Liver (tissue), 9 donors: ENCODE results near the gene CDK19. TPM values are rescaled to one million over a fixed set of nuclear protein-coding genes. Genes with fewer than 3 reads are reported as not detected.

ENCODE experiments used
- DNase-seq: peaks from one replicate; pipeline ENCODE4 v3.0.0-alpha.2; 2017; ENCODE audit warnings: low spot score
- H3K27ac ChIP-seq, 2 donors: one replicate each; pipeline ENCODE4 v1.7.0; 2013; ENCODE audit warnings: inconsistent platforms in 2 of 2, low read length in 2 of 2, control low read depth in 1 of 2, low read depth in 1 of 2, mild to moderate bottlenecking in 1 of 2
- H3K27me3 ChIP-seq, 4 donors: one replicate each; pipeline versions ENCODE4 v1.6.1 to v1.7.0; 2013; ENCODE audit warnings: low read length in 3 of 4, inconsistent platforms in 1 of 4, mild to moderate bottlenecking in 1 of 4, moderate library complexity in 1 of 4; ENCODE audit not compliant: control insufficient read depth in 4 of 4, insufficient read depth in 4 of 4
- H3K36me3 ChIP-seq, 4 donors: one replicate each; pipeline versions ENCODE4 v1.6.1 to v1.7.0; 2013; ENCODE audit warnings: low read length in 3 of 4, mild to moderate bottlenecking in 3 of 4, low read depth in 1 of 4, moderate library complexity in 1 of 4; ENCODE audit not compliant: control insufficient read depth in 4 of 4, insufficient read depth in 3 of 4
- H3K4me1 ChIP-seq, 4 donors: one replicate each; pipeline versions ENCODE4 v1.6.1 to v1.7.0; 2013; ENCODE audit warnings: low read length in 3 of 4, mild to moderate bottlenecking in 3 of 4, moderate library complexity in 1 of 4; ENCODE audit not compliant: control insufficient read depth in 4 of 4, insufficient read depth in 4 of 4
- H3K4me3 ChIP-seq, 3 donors: one replicate each; pipeline versions ENCODE4 v1.6.1 to v1.7.0; 2013; ENCODE audit warnings: low read length in 3 of 3, control low read depth in 1 of 3, low read depth in 1 of 3, mild to moderate bottlenecking in 1 of 3
- H3K9ac ChIP-seq, 2 donors: one replicate each; pipeline ENCODE4 v1.7.0; 2013; ENCODE audit warnings: low read length in 2 of 2, mild to moderate bottlenecking in 2 of 2, moderate library complexity in 2 of 2, control low read depth in 1 of 2, low read depth in 1 of 2
- H3K9me3 ChIP-seq, 4 donors: one replicate each; pipeline versions ENCODE4 v1.6.1 to v1.7.0; 2013; ENCODE audit warnings: low read length in 3 of 4; ENCODE audit not compliant: control insufficient read depth in 4 of 4
- ATF3 ChIP-seq: IDR thresholded peaks from 2 replicates; pipeline ENCODE4 v1.6.1; 2016; ENCODE audit warnings: antibody characterized with exemption
- CTCF ChIP-seq: fragments of 150-350 bp; IDR thresholded peaks from 2 replicates; pipeline ENCODE4 v1.5.1; 2017; ENCODE audit warnings: improper control_type of control experiment, low read depth, low read length; ENCODE audit not compliant: missing input control
- EGR1 ChIP-seq, 2 donors: IDR thresholded peaks; 2 replicates each; pipeline ENCODE4 v1.6.1; 2016 to 2018; ENCODE audit warnings: antibody characterized with exemption in 2 of 2, low read depth in 2 of 2
- FOXA1 ChIP-seq: IDR thresholded peaks from 2 replicates; pipeline ENCODE4 v1.6.1; 2016; ENCODE audit warnings: antibody characterized with exemption
- FOXA2 ChIP-seq: IDR thresholded peaks from 2 replicates; pipeline ENCODE4 v1.6.1; 2016; ENCODE audit warnings: antibody characterized with exemption
- GABPA ChIP-seq, 2 donors: IDR thresholded peaks in 1 of 2; conservative IDR thresholded peaks in 1 of 2; 2 replicates each; pipeline ENCODE4 v1.6.1; 2016; ENCODE audit warnings: antibody characterized with exemption in 2 of 2, mild to moderate bottlenecking in 1 of 2, moderate library complexity in 1 of 2
- HNF4A ChIP-seq, 2 donors: conservative IDR thresholded peaks; 2 replicates each; pipeline ENCODE4 v1.6.1; 2016; ENCODE audit warnings: antibody characterized with exemption in 2 of 2, mild to moderate bottlenecking in 2 of 2
- HNF4G ChIP-seq: IDR thresholded peaks from 2 replicates; pipeline ENCODE4 v1.6.1; 2016; ENCODE audit warnings: antibody characterized with exemption
- JUND ChIP-seq, 2 donors: IDR thresholded peaks; 2 replicates each; pipeline ENCODE4 v1.6.1; 2016; ENCODE audit warnings: antibody characterized with exemption in 2 of 2
- MAX ChIP-seq: IDR thresholded peaks from 2 replicates; pipeline ENCODE4 v1.6.1; 2016; ENCODE audit warnings: antibody characterized with exemption
- NR2F2 ChIP-seq: IDR thresholded peaks from 2 replicates; pipeline ENCODE4 v1.6.1; 2016; ENCODE audit warnings: antibody characterized with exemption
- RAD21 ChIP-seq, 2 donors: IDR thresholded peaks; 2 replicates each; pipeline ENCODE4 v1.6.1; 2016; ENCODE audit warnings: antibody characterized with exemption in 2 of 2, mild to moderate bottlenecking in 2 of 2
- REST ChIP-seq: IDR thresholded peaks from 2 replicates; pipeline ENCODE4 v1.6.1; 2016; ENCODE audit warnings: antibody characterized with exemption, mild to moderate bottlenecking
- RXRA ChIP-seq, 2 donors: IDR thresholded peaks; 2 replicates each; pipeline ENCODE4 v1.6.1; 2017 to 2018; ENCODE audit warnings: antibody characterized with exemption in 2 of 2, mild to moderate bottlenecking in 1 of 2
- SP1 ChIP-seq: IDR thresholded peaks from 2 replicates; pipeline ENCODE4 v1.6.1; 2018; ENCODE audit warnings: antibody characterized with exemption, mild to moderate bottlenecking
- TAF1 ChIP-seq: conservative IDR thresholded peaks from 2 replicates; pipeline ENCODE4 v1.6.1; 2016; ENCODE audit warnings: antibody characterized with exemption, mild to moderate bottlenecking
- YY1 ChIP-seq: IDR thresholded peaks from 2 replicates; pipeline ENCODE4 v1.6.1; 2016; ENCODE audit warnings: antibody characterized with exemption, mild to moderate bottlenecking
- ZBTB33 ChIP-seq: IDR thresholded peaks from 2 replicates; pipeline ENCODE4 v1.6.1; 2016; ENCODE audit warnings: antibody characterized with exemption
- WGBS: extraction: QIAGEN DNeasy Blood & Tissue Kit; methylation state at CpG from one replicate; pipeline ENCODE4 v1.1.7; 2013; 5-methylcytosine and 5-hydroxymethylcytosine counted together
- polyA plus RNA-seq, 2 donors: library from polyadenylated mRNA; stranded (reverse) in 1 of 2; unstranded in 1 of 2; fragments of 200-250 nt in 1 of 2; fragments of >200 nt in 1 of 2; fragmentation: Nextera tagmentation in 1 of 2; extraction: Ambion mirVana in 1 of 2; gene quantifications; one replicate each; pipeline versions ENCODE4 v1.2.1 to v1.2.3, GENCODE V29; 2013 to 2015
- total RNA-seq, 2 donors: library from RNA; depleted of rRNA; stranded (reverse); fragments of >200 nt; gene quantifications; one replicate each; pipeline ENCODE4 v1.2.3, GENCODE V29; 2014
- donor health status: healthy.
- donor health status: healthy.
- donor health status: healthy.
- donor health status: healthy.
- donor health status: healthy.

Gene CDK19
- total and polyA plus RNA-seq, 4 donors, result 1.8 to 7.6 (median 3.9) TPM

- Histone ChIP-seq H3K27me3 (no peaks in the 10 kb centered on the region), H3K4me1 (peaks cover 9 to 18% (median 12%) of the 10 kb centered on the region in 4 donors), H3K9ac (no peak overlapping the region), H3K36me3 (no peaks in the 10 kb centered on the region), H3K4me3 (no peak overlapping the region), H3K9me3 (no peaks in the 10 kb centered on the region), H3K27ac (no peak overlapping the region)
- no peak for TF ChIP-seq JUND (IDR thresholded peaks at IDR 0.05)
- TF ChIP-seq FOXA1, result no peak
- DNase-seq, result no peak
- WGBS, result 88% methylated on average over 5 of the region's 5 CpGs
These were observed 109.7 kb downstream of the CDK19 start for GRCh38 chr6:110705543-110705942.

- DNase-seq, result no peak
- Histone ChIP-seq H3K36me3 (no peaks in the 10 kb centered on the region), H3K9me3 (no peaks in the 10 kb centered on the region), H3K9ac (peak overlapping the region in 1 of 2 donors; percentile 39), H3K27me3 (no peaks in the 10 kb centered on the region), H3K4me3 (no peak overlapping the region), H3K4me1 (peaks cover 9 to 18% (median 12%) of the 10 kb centered on the region in 4 donors), H3K27ac (peak overlapping the region; percentile 15 to 22)
- TF ChIP-seq HNF4A (conservative IDR thresholded peaks at IDR 0.05) (peak; percentile 78 to 88), RXRA (IDR thresholded peaks at IDR 0.05) (peak; percentile 48 to 82), MAX (peak; percentile 72), YY1 (peak; percentile 70), GABPA (IDR thresholded peaks at IDR 0.05 in 1 of 2, conservative IDR thresholded peaks at IDR 0.05 in 1 of 2) (peak in 1 of 2 donors; percentile 50), JUND (IDR thresholded peaks at IDR 0.05) (peak in 1 of 2 donors; percentile 77), EGR1 (IDR thresholded peaks at IDR 0.05; ENCODE audit: low read depth in 2 of 2) (peak in 1 of 2 donors; percentile 42), REST (peak; percentile 42), ATF3 (no peak), HNF4G (no peak), NR2F2 (no peak), SP1 (peak; percentile 54), ZBTB33 (peak; percentile 81), TAF1 (no peak), CTCF (no peak), RAD21 (IDR thresholded peaks at IDR 0.05) (peak; percentile 49 to 54), FOXA1 (peak; percentile 73), FOXA2 (peak; percentile 82)
These were observed 111.2 kb downstream of the CDK19 start for GRCh38 chr6:110703906-110704594.
